CD4-positive, alpha-beta memory T cell (primary cell): ENCODE data around the gene CCDC170. TPM values are rescaled to one million over a fixed set of nuclear protein-coding genes. Genes with fewer than 3 reads are reported as not detected.
"Not testable (repeated sequence)": the region's sequence is repeated elsewhere in the genome, so short reads cannot be mapped to it uniquely, and the experiment has no call there.

Source experiments
- CTCF ChIA-PET: fragments of 350-600 bp; sonication (Branson Sonifier 250); formaldehyde crosslinking; loops from one replicate; lab custom pipeline; 2021; ENCODE audit warnings: inconsistent platforms; ENCODE audit not compliant: partially characterized antibody; lab: Charles Lee
- POLR2A ChIA-PET: fragments of 350-600 bp; sonication (Branson Sonifier 250); formaldehyde crosslinking; loops from one replicate; lab custom pipeline; 2021; ENCODE audit not compliant: partially characterized antibody; lab: Charles Lee
- DNase-seq, 5 donors: peaks; one replicate each; pipeline versions ENCODE4 v3.0.0 to v3.0.0-alpha.2; 2020 to 2022; ENCODE audit warnings: mixed read lengths in 1 of 5
- H3K27ac ChIP-seq: one replicate; pipeline ENCODE4 v1.7.0; 2013; ENCODE audit warnings: low read depth, low read length
- H3K27me3 ChIP-seq: 2 replicates; pipeline ENCODE4 v1.7.0; 2013; ENCODE audit warnings: mild to moderate bottlenecking, low read length, moderate library complexity; ENCODE audit not compliant: insufficient read depth
- H3K36me3 ChIP-seq: 2 replicates; pipeline ENCODE4 v1.7.0; 2013; ENCODE audit warnings: mild to moderate bottlenecking, low read length, moderate library complexity; ENCODE audit not compliant: insufficient read depth
- H3K4me1 ChIP-seq: 2 replicates; pipeline ENCODE4 v1.7.0; 2013; ENCODE audit warnings: mild to moderate bottlenecking, low read length, moderate library complexity; ENCODE audit not compliant: insufficient read depth
- H3K4me3 ChIP-seq, 2 donors: one replicate each; pipeline ENCODE4 v1.7.0; 2013; ENCODE audit warnings: low read length in 2 of 2, mild to moderate bottlenecking in 1 of 2
- H3K9me3 ChIP-seq, 2 donors: one replicate each; pipeline ENCODE4 v1.7.0; 2013; ENCODE audit warnings: low read length in 2 of 2, control low read depth in 1 of 2; ENCODE audit not compliant: control insufficient read depth in 1 of 2
- H3K27ac Mint-ChIP-seq, 7 donors: one replicate each; pipeline ENCODE4 v1.8.0; 2020 to 2021; ENCODE audit warnings: mixed read lengths in 7 of 7, mild to moderate bottlenecking in 6 of 7, inconsistent platforms in 3 of 7, moderate library complexity in 3 of 7
- H3K27me3 Mint-ChIP-seq, 2 donors: one replicate each; pipeline ENCODE4 v1.8.0; 2020 to 2021; ENCODE audit warnings: mixed read lengths in 2 of 2
- H3K36me3 Mint-ChIP-seq, 2 donors: one replicate each; pipeline ENCODE4 v1.8.0; 2020 to 2021; ENCODE audit warnings: mixed read lengths in 2 of 2, inconsistent platforms in 1 of 2, mild to moderate bottlenecking in 1 of 2
- H3K4me1 Mint-ChIP-seq, 4 donors: one replicate each; pipeline ENCODE4 v1.8.0; 2020 to 2021; ENCODE audit warnings: mixed read lengths in 4 of 4, mild to moderate bottlenecking in 1 of 4
- H3K4me3 Mint-ChIP-seq, 8 donors: one replicate each; pipeline ENCODE4 v1.8.0; 2020 to 2021; ENCODE audit warnings: mixed read lengths in 8 of 8, mild to moderate bottlenecking in 7 of 8, moderate library complexity in 6 of 8, inconsistent platforms in 3 of 8
- H3K9me3 Mint-ChIP-seq, 8 donors: one replicate each; pipeline ENCODE4 v1.8.0; 2020 to 2021; ENCODE audit warnings: mixed read lengths in 8 of 8, mild to moderate bottlenecking in 5 of 8, inconsistent platforms in 3 of 8, moderate library complexity in 1 of 8
- intact Hi-C: fragments of 100-400 bp; cut with micrococcal nuclease; formaldehyde crosslinking; loops from one replicate; pipeline ENCODE4 v1.15.1; 2023
- polyA plus RNA-seq, 2 donors: library from polyadenylated mRNA; unstranded; fragments of 300-500 nt; fragmentation: Illumina TruSeq; gene quantifications; one replicate each; pipeline ENCODE4 v1.2.3, GENCODE V29; 2021
- total RNA-seq, 2 experiments: library from RNA; stranded (reverse); gene quantifications; one replicate each; pipeline ENCODE4 v1.2.3, GENCODE V29; 2021

CCDC170 gene
- total and polyA plus RNA-seq, 4 experiments from 2014 or later, result 0.11 to 0.23 TPM; not detected in 2

- Mint-ChIP-seq H3K27me3 (peaks cover 0 to 2% of the 10 kb centered on the region in 2 donors), H3K9me3 (peaks cover 0 to 8% (median 0%) of the 10 kb centered on the region in 8 donors), H3K4me1 (peaks cover 27 to 68% (median 53%) of the 10 kb centered on the region in 4 donors), H3K27ac (peak within 1 kb of the TSS; percentile 93 to 99 (median 96)), H3K4me3 (peak within 1 kb of the TSS; percentile 91 to 98 (median 97)), H3K36me3 (peaks cover 6 to 28% of the 10 kb centered on the region in 2 donors)
- ChIA-PET POLR2A (interaction anchor here (0.6 to 4.4 kb wide), 26 partner anchors 9 to 1886 kb away, joined by 3 to 116 read pairs (median 5); partner anchors contain the start of genes FBXO5, GINM1, MTHFD1L and ZBTB2), CTCF (interaction anchor here (0.6 to 2.5 kb wide), 10 partner anchors 8 to 562 kb away, joined by 3 to 17 read pairs (median 4); no protein-coding TSS in a partner anchor)
- Histone ChIP-seq H3K27me3 (no peaks in the 10 kb centered on the region), H3K4me3 (peak within 1 kb of the TSS; percentile 85 to 99), H3K9me3 (no peaks in the 10 kb centered on the region), H3K4me1 (peaks cover 32% of the 10 kb centered on the region), H3K36me3 (peaks cover 3% of the 10 kb centered on the region), H3K27ac (peak within 1 kb of the TSS; percentile 72)
- intact Hi-C loops, result loop anchor here (1.0 to 2.0 kb wide), 4 partner anchors 38 to 1531 kb away; partner anchors contain the start of gene FBXO5
- peak; percentile 98 to 100 (median 99) for DNase-seq
Measured at GRCh38 chr6:151451950-151452749, 41.7 kb upstream of the CCDC170 start, which contains the start of gene RMND1. Gene RMND1, minus strand, starts transcription at chr6:151452126. Its CDS starts 6,315 bp downstream, at chr6:151445811.

- peak overlapping the region; percentile 72 for H3K27ac ChIP-seq
- ChIA-PET CTCF (interaction anchor here (0.8 to 2.5 kb wide), 9 partner anchors 11 to 563 kb away, joined by 3 to 17 read pairs (median 4); no protein-coding TSS in a partner anchor), POLR2A (interaction anchor here (0.8 to 4.4 kb wide), 20 partner anchors 12 to 1530 kb away, joined by 3 to 116 read pairs (median 6); partner anchors contain the start of genes FBXO5, MTHFD1L and ZBTB2)
- peak overlapping the region; percentile 85 to 99 for H3K4me3 ChIP-seq
- Mint-ChIP-seq H3K4me1 (peaks cover 28 to 65% (median 52%) of the 10 kb centered on the region in 4 donors), H3K4me3 (peak overlapping the region; percentile 91 to 98 (median 97)), H3K27me3 (peaks cover 0 to 2% of the 10 kb centered on the region in 2 donors), H3K27ac (peak overlapping the region; percentile 93 to 99 (median 95)), H3K36me3 (peaks cover 9 to 32% of the 10 kb centered on the region in 2 donors), H3K9me3 (peaks cover 0 to 8% (median 0%) of the 10 kb centered on the region in 8 donors)
- H3K36me3 ChIP-seq, result peaks cover 3% of the 10 kb centered on the region
- intact Hi-C loops, result loop anchor here (1.0 to 2.0 kb wide), 4 partner anchors 39 to 1530 kb away; partner anchors contain the start of gene FBXO5
- H3K9me3 ChIP-seq, result no peaks in the 10 kb centered on the region
- no peak for DNase-seq
- H3K4me1 ChIP-seq, result peaks cover 32% of the 10 kb centered on the region
- no peaks in the 10 kb centered on the region for H3K27me3 ChIP-seq
Measured at GRCh38 chr6:151452750-151453427, 40.9 kb upstream of the CCDC170 start.

- H3K4me3 ChIP-seq, H3K9me3 Mint-ChIP-seq, intact Hi-C loops, CTCF ChIA-PET, H3K27ac ChIP-seq, H3K27me3 ChIP-seq, DNase-seq, POLR2A ChIA-PET, H3K4me3 Mint-ChIP-seq, H3K27ac Mint-ChIP-seq, H3K9me3 ChIP-seq, H3K27me3 Mint-ChIP-seq: not testable (repeated sequence)
- Histone ChIP-seq H3K36me3 (peaks cover 14% of the 10 kb centered on the region), H3K4me1 (peaks cover 32% of the 10 kb centered on the region)
- Mint-ChIP-seq H3K36me3 (peaks cover 15 to 37% of the 10 kb centered on the region in 2 donors), H3K4me1 (peaks cover 23 to 56% (median 43%) of the 10 kb centered on the region in 4 donors)
Measured at GRCh38 chr6:151455751-151456398, 37.9 kb upstream of the CCDC170 start.

GRCh38 chr6:151461673-151462072 is 32.1 kb upstream of the CCDC170 start:
- ChIA-PET CTCF (no interaction called here), POLR2A (interaction anchor here (1.3 kb wide), 1 partner anchor 10 kb away, joined by 3 read pairs; the partner anchor contains the start of gene RMND1)
- intact Hi-C loops, result no loop called here
- H3K27ac ChIP-seq, result no peak overlapping the region
- peaks cover 11% of the 10 kb centered on the region for H3K36me3 ChIP-seq
- no peaks in the 10 kb centered on the region for H3K27me3 Mint-ChIP-seq
- H3K36me3 Mint-ChIP-seq, result peaks cover 34 to 45% of the 10 kb centered on the region in 2 donors
- H3K4me3 Mint-ChIP-seq, result no peak overlapping the region
- H3K4me1 ChIP-seq, result peaks cover under 1% of the 10 kb centered on the region
- H3K9me3 Mint-ChIP-seq, result no peaks in the 10 kb centered on the region
- no peak overlapping the region for H3K4me3 ChIP-seq
- H3K27ac Mint-ChIP-seq, result peak overlapping the region in 1 of 7 donors; percentile 40
- H3K4me1 Mint-ChIP-seq, result peaks cover 6 to 21% (median 15%) of the 10 kb centered on the region in 4 donors
- H3K27me3 ChIP-seq, result no peaks in the 10 kb centered on the region
- no peaks in the 10 kb centered on the region for H3K9me3 ChIP-seq
- no peak for DNase-seq

GRCh38 chr6:151464702-151465101 is 29.1 kb upstream of the CCDC170 start:
- ChIA-PET CTCF (no interaction called here), POLR2A (no interaction called here)
- Histone ChIP-seq H3K27me3 (no peaks in the 10 kb centered on the region), H3K4me3 (no peak overlapping the region), H3K9me3 (no peaks in the 10 kb centered on the region), H3K4me1 (no peaks in the 10 kb centered on the region), H3K36me3 (no peaks in the 10 kb centered on the region), H3K27ac (no peak overlapping the region)
- Mint-ChIP-seq H3K4me3 (no peak overlapping the region), H3K36me3 (peaks cover 31 to 46% of the 10 kb centered on the region in 2 donors), H3K4me1 (peaks cover 5 to 17% (median 11%) of the 10 kb centered on the region in 4 donors), H3K27ac (no peak overlapping the region), H3K27me3 (no peaks in the 10 kb centered on the region), H3K9me3 (no peaks in the 10 kb centered on the region)
- no peak for DNase-seq
- intact Hi-C loops, result no loop called here

- Mint-ChIP-seq H3K27ac (peak overlapping the region in 1 of 7 donors; percentile 42), H3K4me1 (peaks cover 7 to 8% (median 8%) of the 10 kb centered on the region in 4 donors), H3K9me3 (no peaks in the 10 kb centered on the region), H3K27me3 (no peaks in the 10 kb centered on the region), H3K36me3 (no peaks in the 10 kb centered on the region), H3K4me3 (peak overlapping the region in 5 of 8 donors; percentile 2 to 53 (median 20))
- peaks cover 9% of the 10 kb centered on the region for H3K4me1 ChIP-seq
- H3K27ac ChIP-seq, result no peak overlapping the region
- H3K4me3 ChIP-seq, result no peak overlapping the region
- CTCF ChIA-PET, result interaction anchor here (0.6 to 5.3 kb wide), 12 partner anchors 10 to 461 kb away, joined by 3 to 42 read pairs (median 4); partner anchors contain the start of gene RMND1
- no peaks in the 10 kb centered on the region for H3K36me3 ChIP-seq
- no peaks in the 10 kb centered on the region for H3K9me3 ChIP-seq
- no peaks in the 10 kb centered on the region for H3K27me3 ChIP-seq
- intact Hi-C loops, result loop anchor here (1.0 to 5.0 kb wide), 6 partner anchors 35 to 584 kb away; no protein-coding TSS in a partner anchor
- POLR2A ChIA-PET, result interaction anchor here (0.8 to 1.1 kb wide), 2 partner anchors 70 to 86 kb away, joined by 3 read pairs; no protein-coding TSS in a partner anchor
- peak; percentile 41 to 57 (median 52) for DNase-seq
Measured at GRCh38 chr6:151475653-151476523, 17.9 kb upstream of the CCDC170 start.
